DMS 273 (cell line): ENCODE data around the gene SKAP1.

Source experiments
- DNase-seq: peaks from one replicate; lab custom pipeline; 2025; ENCODE audit not compliant: unreplicated experiment; lab: John Stamatoyannopoulos, UW

Gene SKAP1

DNA sequence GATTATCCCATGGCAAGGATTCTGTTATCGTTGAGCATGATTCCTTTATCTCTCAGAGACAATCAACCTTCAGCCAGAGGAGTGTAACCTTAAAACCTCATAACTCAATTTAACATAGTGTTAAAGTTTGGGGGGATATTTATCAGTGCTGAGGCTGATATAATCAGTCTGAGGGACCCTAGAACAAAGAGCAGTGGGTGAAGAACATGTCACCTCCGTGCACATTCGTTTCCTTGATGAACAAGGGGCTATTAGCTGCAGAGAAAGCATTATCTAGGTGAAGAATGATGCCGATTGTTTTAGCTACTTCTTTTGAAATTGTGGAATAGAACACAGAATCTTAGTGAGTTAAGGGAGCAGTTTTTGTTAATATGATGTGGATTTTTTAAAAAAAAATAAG, 99.1 kb downstream of the SKAP1 start:
- no peak for DNase-seq

DNA sequence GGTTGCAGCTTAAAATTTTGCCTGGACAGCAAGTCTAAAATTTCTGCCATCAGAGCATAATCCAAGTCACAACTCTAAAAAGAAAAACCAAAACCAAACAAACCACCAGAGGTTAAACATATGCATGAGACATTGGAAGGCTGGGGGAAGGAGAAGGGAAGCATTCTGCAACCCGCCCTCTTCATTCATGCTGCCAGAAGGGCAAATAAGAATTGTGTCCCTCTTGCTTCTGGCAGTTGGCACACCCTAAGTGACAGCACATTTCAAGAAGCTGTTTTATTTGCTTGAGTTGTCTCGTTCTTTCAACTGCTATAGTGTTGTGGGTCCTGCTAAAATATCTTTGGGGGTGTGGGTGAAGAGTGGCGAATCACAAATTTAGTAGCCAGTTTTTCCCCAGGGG, 99.6 kb downstream of the SKAP1 start:
- no peak for DNase-seq

DNA sequence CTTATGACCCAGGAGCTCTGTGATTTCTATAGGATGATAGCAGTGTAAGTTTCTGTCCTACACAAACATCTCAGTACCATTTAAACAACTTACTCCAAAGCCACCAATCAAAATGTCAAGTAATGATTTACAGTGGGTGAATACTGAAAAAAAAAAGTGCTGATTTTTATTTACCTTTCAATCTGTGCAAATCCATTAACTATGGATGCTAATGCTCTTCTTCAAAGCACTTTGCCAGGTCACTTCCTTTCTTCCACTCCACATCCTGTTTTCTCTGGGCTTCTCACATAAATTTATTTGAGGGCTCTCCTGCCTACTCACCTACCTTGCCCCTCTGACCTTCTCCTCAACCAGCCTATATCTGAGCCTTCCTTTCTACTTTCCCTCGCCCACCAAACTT, 101.6 kb downstream of the SKAP1 start:
- no peak for DNase-seq

DNA sequence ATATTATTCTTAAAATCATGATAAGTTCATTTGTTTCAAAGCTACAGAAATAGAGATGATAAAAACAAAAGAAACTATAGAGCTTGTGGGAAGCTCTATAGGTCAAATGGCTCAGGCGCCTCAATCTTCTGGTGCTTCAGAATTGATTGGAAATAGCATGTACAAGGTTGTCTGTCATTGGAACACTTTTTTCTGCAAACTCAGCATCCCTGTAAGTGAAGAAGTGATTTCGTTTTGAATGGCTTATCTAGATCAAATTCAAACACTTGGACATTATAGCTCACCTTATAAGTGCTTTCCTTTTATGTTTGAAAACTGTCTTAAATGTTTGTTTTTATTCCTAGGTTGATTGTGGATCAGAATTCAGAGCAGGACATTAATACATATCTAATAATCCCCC, 103.7 kb downstream of the SKAP1 start:
- DNase-seq = no peak

GRCh38 chr17:48322060-48322459, 108.0 kb downstream of the SKAP1 start:
- DNase-seq = no peak

- DNase-seq = no peak
Observed at GRCh38 chr17:48317732-48318131, 112.3 kb downstream of the SKAP1 start.

GRCh38 chr17:48314716-48315115, 115.3 kb downstream of the SKAP1 start:
- DNase-seq = no peak

DNA sequence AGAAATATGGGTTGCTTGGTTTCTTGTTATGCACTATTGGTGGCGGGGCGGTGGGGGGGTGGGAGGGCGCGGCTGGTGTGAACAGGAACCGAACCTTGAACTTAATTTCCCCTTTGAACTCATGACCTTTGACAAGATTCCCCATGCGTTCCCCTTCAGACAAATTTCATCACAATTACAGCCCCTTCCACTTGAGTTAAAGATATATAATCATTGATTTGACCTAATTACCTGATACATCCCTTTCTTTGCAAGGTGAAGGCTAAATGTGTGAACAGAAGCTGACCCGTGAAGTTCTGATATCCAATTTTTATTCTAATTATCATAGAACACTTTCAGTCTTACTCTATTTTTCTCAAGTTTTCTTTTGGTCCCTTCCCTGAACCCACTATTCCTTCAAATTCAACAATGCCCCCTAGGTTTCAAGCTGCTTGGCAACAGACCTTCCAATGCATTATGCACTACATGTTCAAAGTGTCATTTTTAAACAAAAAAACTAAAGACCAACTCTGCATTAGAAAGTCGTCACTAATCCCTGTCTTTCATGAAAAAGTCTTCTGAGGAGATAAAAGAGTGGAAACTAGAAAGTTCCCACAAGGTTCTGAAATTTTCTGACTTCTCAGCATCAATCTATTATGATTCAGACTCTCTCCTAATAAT, 116.8 kb downstream of the SKAP1 start:
- no peak for DNase-seq

GRCh38 chr17:48311324-48311723, 118.7 kb downstream of the SKAP1 start:
- DNase-seq = no peak

GRCh38 chr17:48310748-48311213, 119.2 kb downstream of the SKAP1 start:
- DNase-seq = peak; percentile 18

- no peak for DNase-seq
Observed at GRCh38 chr17:48308581-48308980, 121.4 kb downstream of the SKAP1 start.

DNA sequence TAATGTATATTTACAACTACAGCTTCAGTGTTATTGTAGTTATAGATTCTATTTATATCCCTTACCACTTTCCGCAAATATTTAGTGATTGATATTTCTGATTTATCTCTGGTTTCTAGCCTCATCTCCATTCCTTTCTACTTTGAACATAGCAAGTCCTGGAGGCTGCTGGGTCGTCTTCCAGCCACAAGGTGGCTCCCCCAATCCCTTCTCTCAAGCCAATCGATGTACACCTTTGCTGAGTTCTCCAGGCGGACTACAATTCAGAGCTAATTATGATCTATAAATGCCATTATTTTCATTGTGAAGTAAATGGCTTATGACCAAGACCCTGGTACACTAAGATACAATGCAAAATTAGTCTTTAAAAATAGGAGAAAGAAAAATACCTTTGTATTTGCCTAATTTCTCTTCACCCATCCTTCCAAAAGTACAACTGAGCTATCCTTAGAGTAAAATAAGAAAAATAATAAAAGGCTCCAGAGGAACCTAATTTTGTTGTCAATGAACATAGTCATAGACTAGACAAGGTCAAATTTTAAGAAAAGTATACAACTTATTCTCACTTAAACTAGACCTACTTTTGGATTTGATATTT, 122.1 kb downstream of the SKAP1 start:
- DNase-seq = peak; percentile 67

- no peak for DNase-seq
Observed at GRCh38 chr17:48307255-48307654, 122.8 kb downstream of the SKAP1 start.

- no peak for DNase-seq
Observed at GRCh38 chr17:48301002-48301401, 129.0 kb downstream of the SKAP1 start.

- DNase-seq = no peak
Observed at GRCh38 chr17:48299760-48300159, 130.3 kb downstream of the SKAP1 start.

GRCh38 chr17:48297825-48298224, 132.2 kb downstream of the SKAP1 start:
- DNase-seq = no peak

- DNase-seq = no peak
Observed at GRCh38 chr17:48296453-48296852, 133.6 kb downstream of the SKAP1 start.

GRCh38 chr17:48295362-48296288, 134.4 kb downstream of the SKAP1 start:
- DNase-seq = no peak

DNA sequence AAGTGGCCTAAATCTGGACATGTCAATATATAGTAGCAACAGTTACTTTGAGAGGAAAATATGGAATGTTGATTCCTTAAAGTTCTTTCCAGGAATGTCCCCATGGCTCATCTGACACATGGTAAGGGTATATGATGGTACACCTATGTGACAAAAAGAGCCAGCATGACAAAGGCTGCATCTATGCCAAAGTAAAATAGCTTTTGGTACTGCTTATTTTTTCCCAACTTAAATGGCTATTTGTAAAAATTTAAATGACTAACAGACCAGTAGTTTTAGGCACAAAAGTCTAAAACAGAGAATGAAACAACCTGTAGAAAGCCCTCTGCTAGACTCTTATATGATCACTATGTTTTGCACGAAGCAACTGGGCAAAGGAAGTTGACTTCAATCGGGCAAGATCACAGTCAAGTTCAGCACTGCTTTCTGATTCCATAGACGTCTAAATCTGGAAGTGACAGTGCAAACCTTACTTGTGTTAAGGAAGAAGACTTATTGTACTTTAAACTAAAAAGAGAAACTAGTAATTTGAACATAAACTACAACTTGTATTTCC, 135.1 kb downstream of the SKAP1 start:
- DNase-seq = no peak

- DNase-seq = no peak
Observed at GRCh38 chr17:48294020-48294805, 135.8 kb downstream of the SKAP1 start.
